IMR-90 (cell line): Measurements from ENCODE around the gene TBC1D1. TPM values are rescaled to one million over a fixed set of nuclear protein-coding genes. Genes with fewer than 3 reads are reported as not detected.

Experiments
- ATAC-seq: fragments of 200-7000 bp; cut with Tn5 transposase; 2 replicates; pipeline ENCODE4 v1.9.1; 2020; ENCODE audit warnings: low read depth, mild to moderate bottlenecking, moderate library complexity
- BruUV-seq: library from RNA; stranded (reverse); fragments of 400-500 nt; replicated peaks from 2 replicates; lab custom pipeline; 2021; lab: Mats Ljungman, UMichigan
- CTCF ChIA-PET: fragments of 300-600 bp; formaldehyde crosslinking; extraction: SDS; loops from one replicate; lab custom pipeline; 2021; ENCODE audit warnings: antibody characterized with exemption; lab: Yijun Ruan, JAX
- POLR2A ChIA-PET: fragments of 300-600 bp; sonication (Branson Sonifier 250); formaldehyde crosslinking; loops from one replicate; lab custom pipeline; 2022; ENCODE audit warnings: antibody characterized with exemption; ENCODE audit not compliant: unreplicated experiment; lab: Charles Lee
- DNase-seq: peaks from one replicate; pipeline ENCODE4 v3.0.0; 2013
- H2AFZ ChIP-seq: replicated peaks from 2 replicates; pipeline ENCODE3; 2013; ENCODE audit warnings: low read length, mild to moderate bottlenecking; ENCODE audit not compliant: poor library complexity
- H2AK5ac ChIP-seq: 2 replicates; pipeline ENCODE4 v1.6.1; 2013; ENCODE audit warnings: low read depth, low read length, inconsistent platforms
- H2AK9ac ChIP-seq: replicated peaks from 2 replicates; pipeline ENCODE3; 2013; ENCODE audit warnings: mild to moderate bottlenecking, low read depth, low read length, moderate library complexity; ENCODE audit not compliant: poor library complexity
- H2BK120ac ChIP-seq: 2 replicates; pipeline ENCODE4 v1.6.1; 2013; ENCODE audit warnings: low read depth, low read length, inconsistent platforms
- H2BK15ac ChIP-seq: 3 replicates; pipeline ENCODE4 v1.6.1; 2013; ENCODE audit warnings: low read depth, low read length, inconsistent platforms
- H2BK20ac ChIP-seq: 2 replicates; pipeline ENCODE4 v1.6.1; 2013; ENCODE audit warnings: low read depth, mild to moderate bottlenecking, inconsistent platforms, low read length, moderate library complexity
- H2BK5ac ChIP-seq: 2 replicates; pipeline ENCODE4 v1.6.1; 2013; ENCODE audit warnings: mild to moderate bottlenecking, low read depth, low read length, inconsistent platforms; ENCODE audit not compliant: poor library complexity, severe bottlenecking
- H3K14ac ChIP-seq: replicated peaks from 2 replicates; pipeline ENCODE4 v1.6.1; 2013; ENCODE audit warnings: low read depth, low read length, inconsistent platforms
- H3K18ac ChIP-seq: 2 replicates; pipeline ENCODE4 v1.6.1; 2013; ENCODE audit warnings: low read depth, low read length, control low read depth
- H3K23ac ChIP-seq: 2 replicates; pipeline ENCODE4 v1.6.1; 2013; ENCODE audit warnings: low read depth, low read length, inconsistent platforms
- H3K27ac ChIP-seq: 2 replicates; pipeline ENCODE4 v1.5.1; 2013; ENCODE audit warnings: mild to moderate bottlenecking, control low read depth, low read length; ENCODE audit not compliant: insufficient read depth
- H3K27me3 ChIP-seq: 2 replicates; pipeline ENCODE4 v1.6.1; 2013; ENCODE audit warnings: low read length; ENCODE audit not compliant: control insufficient read depth, insufficient read depth
- H3K36me3 ChIP-seq: 2 replicates; pipeline ENCODE4 v1.6.1; 2013; ENCODE audit warnings: low read length, mixed read lengths; ENCODE audit not compliant: control insufficient read depth, insufficient read depth
- H3K4ac ChIP-seq: 2 replicates; pipeline ENCODE4 v1.6.1; 2013; ENCODE audit warnings: low read depth, low read length, inconsistent platforms
- H3K4me1 ChIP-seq: 2 replicates; pipeline ENCODE4 v1.6.1; 2013; ENCODE audit warnings: low read length, mixed read lengths; ENCODE audit not compliant: control insufficient read depth, insufficient read depth
- H3K4me2 ChIP-seq: 2 replicates; pipeline ENCODE4 v1.6.1; 2013; ENCODE audit warnings: low read depth, mild to moderate bottlenecking, control low read depth, low read length, moderate library complexity
- H3K4me3 ChIP-seq: 2 replicates; pipeline ENCODE4 v1.5.1; 2013; ENCODE audit warnings: low read depth, mild to moderate bottlenecking, control low read depth, low read length, moderate library complexity; ENCODE audit not compliant: insufficient read depth
- H3K56ac ChIP-seq: 2 replicates; pipeline ENCODE4 v1.6.1; 2013; ENCODE audit warnings: low read length, inconsistent platforms; ENCODE audit not compliant: insufficient read depth; ENCODE audit errors: extremely low read depth
- H3K79me1 ChIP-seq, 2 experiments: 2 replicates each; pipeline ENCODE4 v1.6.1; 2013; ENCODE audit warnings: low read length in 2 of 2, inconsistent platforms in 1 of 2, low read depth in 1 of 2
- H3K9ac ChIP-seq: 2 replicates; pipeline ENCODE4 v1.6.1; 2013; ENCODE audit warnings: low read depth, low read length, control low read depth
- H3K9me1 ChIP-seq: 2 replicates; pipeline ENCODE4 v1.6.1; 2013; ENCODE audit warnings: low read length, inconsistent platforms; ENCODE audit not compliant: insufficient read depth
- H3K9me3 ChIP-seq: 2 replicates; pipeline ENCODE4 v1.6.1; 2013; ENCODE audit warnings: low read length; ENCODE audit not compliant: control insufficient read depth, insufficient read depth
- H4K20me1 ChIP-seq: 2 replicates; pipeline ENCODE4 v1.6.1; 2013; ENCODE audit warnings: low read length, inconsistent platforms; ENCODE audit not compliant: insufficient read depth
- H4K5ac ChIP-seq: 2 replicates; pipeline ENCODE4 v1.6.1; 2013; ENCODE audit warnings: mild to moderate bottlenecking, low read depth, low read length, control low read depth
- H4K8ac ChIP-seq, 2 experiments: 2 replicates each; pipeline ENCODE4 v1.6.1; 2013; ENCODE audit warnings: low read depth in 2 of 2, low read length in 2 of 2, control low read depth in 1 of 2, inconsistent platforms in 1 of 2
- H4K91ac ChIP-seq: 2 replicates; pipeline ENCODE4 v1.6.1; 2013; ENCODE audit warnings: low read depth, low read length, inconsistent platforms; ENCODE audit not compliant: insufficient read depth
- MAZ ChIP-seq: IDR thresholded peaks from 2 replicates; pipeline ENCODE4 v1.6.1; 2012; ENCODE audit warnings: low read depth, mild to moderate bottlenecking, low read length, improper control_type of control experiment, moderate library complexity, borderline replicate concordance
- NFE2L2 ChIP-seq: fragments of 150-350 bp; IDR thresholded peaks from 2 replicates; pipeline ENCODE4 v1.6.1; 2016; ENCODE audit warnings: low read depth, mild to moderate bottlenecking, low read length
- RAD21 ChIP-seq: IDR thresholded peaks from 2 replicates; pipeline ENCODE4 v1.6.1; 2012; ENCODE audit warnings: low read length, improper control_type of control experiment
- RFX5 ChIP-seq: IDR thresholded peaks from 2 replicates; pipeline ENCODE4 v1.8.0; 2012; ENCODE audit warnings: low read depth, mild to moderate bottlenecking, low read length, moderate library complexity
- WGBS, 2 experiments: methylation state at CpG; one replicate each; pipeline versions ENCODE4 v1.1.5 to v1.1.7; 2013; ENCODE audit warnings: missing lambda C conversion rate in 2 of 2; ENCODE audit not compliant: insufficient read length in 1 of 2; ENCODE audit errors: extremely low coverage in 2 of 2; 5-methylcytosine and 5-hydroxymethylcytosine counted together
- dilution Hi-C: fragments of 300-500 bp; cut with HindIII; formaldehyde crosslinking; loops from one replicate; pipeline ENCODE4 v1.14.3; 2018; ENCODE audit warnings: low sequenced_read_pairs; ENCODE audit not compliant: unreplicated experiment
- in situ Hi-C: fragments of 300-500 bp; cut with MboI; formaldehyde crosslinking; loops from 3 replicates; pipeline ENCODE4 v1.14.3; 2019; ENCODE audit warnings: low sequenced_read_pairs, inconsistent platforms, mixed read lengths
- intact Hi-C: fragments of 100-400 bp; cut with micrococcal nuclease; formaldehyde crosslinking; loops from 2 replicates; pipeline ENCODE4 v1.10.0; 2022
- polyA plus RNA-seq, 3 experiments: library from polyadenylated mRNA; depleted of rRNA; stranded (reverse); fragments of >200 nt; gene quantifications; 2 replicates each; pipeline ENCODE4 v1.2.3, GENCODE V29; 2012; ENCODE audit warnings: low replicate concordance in 1 of 3
- total RNA-seq: library from RNA; depleted of rRNA; stranded (reverse); fragments of >200 nt; gene quantifications from 2 replicates; pipeline ENCODE4 v1.2.3, GENCODE V29; 2012
- TF ChIP-seq, protein P1 (sequence below): fragments of 150-350 bp; IDR thresholded peaks from 2 replicates; pipeline ENCODE4 v1.6.1; 2016; ENCODE audit warnings: low read depth, mild to moderate bottlenecking, low read length, moderate library complexity, borderline replicate concordance

The TBC1D1 gene
- total and polyA plus RNA-seq, 2 of the 4 experiments (the other 2 are of a cell fraction), result 42.4 to 104 TPM

- Histone ChIP-seq H4K5ac (no peak overlapping the region), H3K4me2 (no peak overlapping the region), H3K14ac (no peak overlapping the region), H4K20me1 (no peaks in the 10 kb centered on the region), H3K4me1 (no peaks in the 10 kb centered on the region), H3K23ac (no peak overlapping the region), H2AFZ (no peak overlapping the region), H3K4me3 (no peak overlapping the region), H3K9ac (no peak overlapping the region), H3K9me1 (no peaks in the 10 kb centered on the region), H3K79me1 (no peaks in the 10 kb centered on the region), H4K91ac (no peak overlapping the region), H3K9me3 (no peaks in the 10 kb centered on the region), H4K8ac (no peak overlapping the region), H3K4ac (no peak overlapping the region), H2AK9ac (no peak overlapping the region), H3K36me3 (peaks cover 2% of the 10 kb centered on the region), H2AK5ac (no peak overlapping the region), H2BK15ac (no peak overlapping the region), H2BK120ac (no peak overlapping the region), H3K56ac (no peak overlapping the region), H2BK5ac (no peak overlapping the region), H3K18ac (no peak overlapping the region), H2BK20ac (no peak overlapping the region), H3K27me3 (no peaks in the 10 kb centered on the region), H3K27ac (no peak overlapping the region)
- BruUV-seq, result no TSS peak
- POLR2A ChIA-PET, result no interaction called here
- 87% methylated on average over 3 of the region's 4 CpGs; no CpG with 5 or more reads in 1 of the 2 experiments for WGBS, 2 experiments
- dilution Hi-C loops, result no loop called here
- no peak for ATAC-seq
- in situ Hi-C loops, result no loop called here
- no peak for DNase-seq
- CTCF ChIA-PET, result no interaction called here
- no peak for TF ChIP-seq RFX5
- TF ChIP-seq RAD21, result no peak
- TF ChIP-seq, protein P1, sequence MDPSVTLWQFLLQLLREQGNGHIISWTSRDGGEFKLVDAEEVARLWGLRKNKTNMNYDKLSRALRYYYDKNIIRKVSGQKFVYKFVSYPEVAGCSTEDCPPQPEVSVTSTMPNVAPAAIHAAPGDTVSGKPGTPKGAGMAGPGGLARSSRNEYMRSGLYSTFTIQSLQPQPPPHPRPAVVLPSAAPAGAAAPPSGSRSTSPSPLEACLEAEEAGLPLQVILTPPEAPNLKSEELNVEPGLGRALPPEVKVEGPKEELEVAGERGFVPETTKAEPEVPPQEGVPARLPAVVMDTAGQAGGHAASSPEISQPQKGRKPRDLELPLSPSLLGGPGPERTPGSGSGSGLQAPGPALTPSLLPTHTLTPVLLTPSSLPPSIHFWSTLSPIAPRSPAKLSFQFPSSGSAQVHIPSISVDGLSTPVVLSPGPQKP, result no peak
- TF ChIP-seq MAZ, result no peak
- TF ChIP-seq NFE2L2, result no peak
- intact Hi-C loops, result no loop called here
Observed at GRCh38 chr4:37864786-37865185, 26.1 kb upstream of the TBC1D1 start.
